ENCODE data around the gene GALNS. TPM values are rescaled to one million over a fixed set of nuclear protein-coding genes. Genes with fewer than 3 reads are reported as not detected.

Gene GALNS
- total and polyA plus RNA-seq, 4 donors = 9.3 to 44.1 (median 28.9) TPM

GRCh38 chr16:88855736-88856121, 1.0 kb downstream of the GALNS start:
- no peaks in the 10 kb centered on the region for H3K9me3 ChIP-seq (ENCODE audit: control insufficient read depth, low read length)
- H3K4me1 ChIP-seq (ENCODE audit: control insufficient read depth in 1 of 2, insufficient read depth in 2 of 2, low read length in 2 of 2) = no peaks in the 10 kb centered on the region
- no peak overlapping the region for H3K27ac ChIP-seq (ENCODE audit: low read depth in 1 of 2, low read length in 2 of 2)
- no peaks in the 10 kb centered on the region for H3K27me3 ChIP-seq (ENCODE audit: control insufficient read depth in 1 of 2, insufficient read depth in 2 of 2, low read length in 1 of 2)
- ATAC-seq (ENCODE audit: low FRiP score) (no peak), DNase-seq (no peak)
- intact Hi-C loops (cut with DNase I) = loop anchor here (5.0 kb wide), 2 partner anchors 43 to 118 kb away; partner anchors contain the start of gene APRT (in 1 of the 2)
- 76 to 84% methylated on average over 13 of the region's 13 CpGs for WGBS, 2 donors
- no peaks in the 10 kb centered on the region for H3K36me3 ChIP-seq (ENCODE audit: control insufficient read depth in 1 of 2, insufficient read depth in 2 of 2, low read length in 1 of 2)
- no peak overlapping the region for H3K4me3 ChIP-seq (ENCODE audit: low read length in 2 of 2)

- intact Hi-C loops (cut with DNase I) = loop anchor here (5.0 kb wide), 2 partner anchors 43 to 118 kb away; partner anchors contain the start of gene APRT (in 1 of the 2)
Measured at GRCh38 chr16:88855176-88855575, 1.6 kb downstream of the GALNS start.

DNA sequence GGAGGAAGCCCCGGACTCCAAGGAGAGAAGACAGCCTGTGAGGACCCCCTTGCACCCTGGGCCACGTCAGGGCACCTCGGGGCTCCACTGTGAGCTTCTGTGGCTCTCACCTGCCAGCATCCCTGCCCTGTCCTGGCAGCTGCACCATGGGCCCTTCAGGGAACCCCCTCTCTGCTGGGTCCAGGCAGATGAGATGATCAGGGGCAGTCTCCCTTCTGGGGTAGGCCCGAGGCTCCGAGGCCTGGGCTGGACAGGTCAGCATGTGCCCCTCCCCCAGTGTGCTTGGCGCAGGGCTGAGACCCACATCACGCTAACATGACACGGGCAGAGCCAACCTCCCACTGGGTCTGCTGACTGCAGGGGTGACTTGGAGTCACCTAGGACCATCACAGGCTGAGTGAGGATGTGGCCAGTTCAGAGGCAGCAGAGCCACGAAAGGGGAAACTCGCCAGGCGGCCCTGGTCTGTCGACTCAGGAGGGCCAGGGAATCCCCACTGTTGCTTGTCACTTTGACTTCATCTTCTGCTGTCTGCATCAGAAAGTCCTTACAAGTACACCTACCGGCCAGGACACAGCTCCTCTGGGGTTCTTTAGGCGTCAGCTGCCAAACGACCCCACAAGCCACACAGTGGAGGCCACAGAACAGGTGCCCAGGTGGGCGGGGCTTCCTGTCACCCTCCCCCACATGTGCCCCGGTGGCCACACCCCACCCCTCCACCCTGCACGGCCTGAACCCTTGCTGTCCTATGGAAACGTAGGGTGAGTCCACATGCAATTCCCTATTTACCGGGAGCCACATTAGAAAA, 2.2 kb downstream of the GALNS start:
- 71 to 75% methylated on average over 20 of the region's 20 CpGs for WGBS, 2 donors
- no peaks in the 10 kb centered on the region for H3K4me1 ChIP-seq (ENCODE audit: control insufficient read depth in 1 of 2, insufficient read depth in 2 of 2, low read length in 2 of 2)
- H3K36me3 ChIP-seq (ENCODE audit: control insufficient read depth in 1 of 2, insufficient read depth in 2 of 2, low read length in 1 of 2) = no peaks in the 10 kb centered on the region

More at GRCh38 chr16:88855176-88855575, 1.6 kb downstream of the GALNS start:
- no peaks in the 10 kb centered on the region for H3K4me1 ChIP-seq (ENCODE audit: control insufficient read depth in 1 of 2, insufficient read depth in 2 of 2, low read length in 2 of 2)
- H3K36me3 ChIP-seq (ENCODE audit: control insufficient read depth in 1 of 2, insufficient read depth in 2 of 2, low read length in 1 of 2) = no peaks in the 10 kb centered on the region
- H3K27ac ChIP-seq (ENCODE audit: low read depth in 1 of 2, low read length in 2 of 2) = no peak overlapping the region
- no peak for ATAC-seq (ENCODE audit: low FRiP score)
- 85 to 90% methylated on average over 8 of the region's 8 CpGs for WGBS, 2 donors
- no peak overlapping the region for H3K4me3 ChIP-seq (ENCODE audit: low read length in 2 of 2)
- H3K9me3 ChIP-seq (ENCODE audit: control insufficient read depth, low read length) = no peaks in the 10 kb centered on the region
- DNase-seq = no peak
- H3K27me3 ChIP-seq (ENCODE audit: control insufficient read depth in 1 of 2, insufficient read depth in 2 of 2, low read length in 1 of 2) = no peaks in the 10 kb centered on the region

DNA sequence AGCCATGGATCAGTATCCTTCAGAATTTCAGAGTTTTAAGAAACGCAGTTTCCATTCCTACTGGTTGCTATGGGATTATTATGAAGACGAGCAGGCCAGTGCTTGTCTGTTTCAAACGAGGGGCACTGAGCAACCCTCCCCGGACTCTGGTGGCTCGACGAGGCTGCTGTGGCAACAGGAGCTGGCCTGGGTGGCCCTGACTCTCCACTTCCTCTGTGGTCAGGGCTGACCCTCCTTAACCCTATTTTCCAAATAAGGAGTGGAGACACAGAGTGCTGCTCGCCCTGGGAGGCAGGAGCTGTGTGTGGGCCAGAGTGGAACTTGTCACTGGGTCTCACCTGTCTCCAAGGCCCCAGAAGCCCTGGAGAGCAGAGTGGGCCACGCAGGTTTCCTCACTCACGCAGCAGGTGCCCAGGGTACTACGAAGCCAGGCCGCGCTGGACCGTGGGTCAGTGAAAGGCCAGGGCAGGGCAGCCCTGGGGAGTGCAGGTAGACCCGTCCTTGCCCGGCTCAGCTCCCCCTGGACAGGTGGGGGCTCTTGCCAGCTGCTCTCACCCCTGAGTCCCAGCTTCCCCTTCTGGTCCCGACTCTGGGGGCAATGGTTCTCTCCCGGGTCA, 3.3 kb downstream of the GALNS start:
- intact Hi-C loops (cut with DNase I) = no loop called here
- no peak for ATAC-seq (ENCODE audit: low FRiP score)
- Histone ChIP-seq H3K4me1 (ENCODE audit: control insufficient read depth in 1 of 2, insufficient read depth in 2 of 2, low read length in 2 of 2) (no peaks in the 10 kb centered on the region), H3K27me3 (ENCODE audit: control insufficient read depth in 1 of 2, insufficient read depth in 2 of 2, low read length in 1 of 2) (no peaks in the 10 kb centered on the region), H3K27ac (ENCODE audit: low read depth in 1 of 2, low read length in 2 of 2) (no peak overlapping the region), H3K36me3 (ENCODE audit: control insufficient read depth in 1 of 2, insufficient read depth in 2 of 2, low read length in 1 of 2) (no peaks in the 10 kb centered on the region), H3K9me3 (ENCODE audit: control insufficient read depth, low read length) (no peaks in the 10 kb centered on the region), H3K4me3 (ENCODE audit: low read length in 2 of 2) (no peak overlapping the region)
- 82 to 83% methylated on average over 17 of the region's 17 CpGs for WGBS, 2 donors
- DNase-seq = no peak

More for the DNA sequence above, 2.2 kb downstream of the GALNS start:
- no peak overlapping the region for H3K4me3 ChIP-seq (ENCODE audit: low read length in 2 of 2)
- ATAC-seq (ENCODE audit: low FRiP score) = no peak
- DNase-seq = peak in 1 of 2 donors; percentile 68
- H3K9me3 ChIP-seq (ENCODE audit: control insufficient read depth, low read length) = no peaks in the 10 kb centered on the region
- no peak overlapping the region for H3K27ac ChIP-seq (ENCODE audit: low read depth in 1 of 2, low read length in 2 of 2)
- no peaks in the 10 kb centered on the region for H3K27me3 ChIP-seq (ENCODE audit: control insufficient read depth in 1 of 2, insufficient read depth in 2 of 2, low read length in 1 of 2)
- intact Hi-C loops (cut with DNase I) = loop anchor here (5.0 kb wide), 2 partner anchors 42 to 117 kb away; partner anchors contain the start of gene APRT (in 1 of the 2)

GRCh38 chr16:88851616-88852015, 5.1 kb downstream of the GALNS start:
- 94 to 96% methylated on average over 19 of the region's 19 CpGs for WGBS, 2 donors
- Histone ChIP-seq H3K27me3 (ENCODE audit: control insufficient read depth in 1 of 2, insufficient read depth in 2 of 2, low read length in 1 of 2) (no peaks in the 10 kb centered on the region), H3K27ac (ENCODE audit: low read depth in 1 of 2, low read length in 2 of 2) (no peak overlapping the region), H3K4me1 (ENCODE audit: control insufficient read depth in 1 of 2, insufficient read depth in 2 of 2, low read length in 2 of 2) (no peaks in the 10 kb centered on the region), H3K4me3 (ENCODE audit: low read length in 2 of 2) (no peak overlapping the region), H3K9me3 (ENCODE audit: control insufficient read depth, low read length) (no peaks in the 10 kb centered on the region), H3K36me3 (ENCODE audit: control insufficient read depth in 1 of 2, insufficient read depth in 2 of 2, low read length in 1 of 2) (no peaks in the 10 kb centered on the region)
- intact Hi-C loops (cut with DNase I) = no loop called here
- DNase-seq = no peak
- no peak for ATAC-seq (ENCODE audit: low FRiP score)

GRCh38 chr16:88850531-88851199, 6.1 kb downstream of the GALNS start:
- Histone ChIP-seq H3K9me3 (ENCODE audit: control insufficient read depth, low read length) (no peaks in the 10 kb centered on the region), H3K27me3 (ENCODE audit: control insufficient read depth in 1 of 2, insufficient read depth in 2 of 2, low read length in 1 of 2) (no peaks in the 10 kb centered on the region), H3K36me3 (ENCODE audit: control insufficient read depth in 1 of 2, insufficient read depth in 2 of 2, low read length in 1 of 2) (no peaks in the 10 kb centered on the region), H3K4me3 (ENCODE audit: low read length in 2 of 2) (no peak overlapping the region), H3K27ac (ENCODE audit: low read depth in 1 of 2, low read length in 2 of 2) (no peak overlapping the region), H3K4me1 (ENCODE audit: control insufficient read depth in 1 of 2, insufficient read depth in 2 of 2, low read length in 2 of 2) (no peaks in the 10 kb centered on the region)
- intact Hi-C loops (cut with DNase I) = no loop called here
- WGBS, 2 donors = 95 to 97% methylated on average over 33 of the region's 33 CpGs
- ATAC-seq (ENCODE audit: low FRiP score) = no peak
- DNase-seq = no peak

DNA sequence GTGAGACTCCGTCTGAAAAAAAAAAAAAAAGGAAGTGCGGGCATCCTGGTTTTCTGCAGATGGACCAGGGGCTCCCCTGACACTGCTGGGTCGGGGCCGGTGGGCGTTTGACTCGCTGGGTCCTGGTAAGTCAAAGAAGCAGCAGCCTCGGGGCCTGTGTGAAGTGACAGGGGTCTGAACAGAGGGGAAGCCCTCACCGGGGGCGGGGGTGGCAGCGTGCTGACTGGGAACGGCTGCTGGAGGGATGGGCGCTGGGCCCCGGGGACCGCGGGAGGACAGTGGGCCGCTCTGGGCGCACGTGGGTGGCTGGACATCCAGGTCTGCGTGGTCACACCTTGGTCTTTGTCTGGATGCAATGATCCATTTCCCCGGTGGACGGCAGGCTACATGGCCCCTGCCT, 8.2 kb downstream of the GALNS start:
- Histone ChIP-seq H3K4me1 (ENCODE audit: control insufficient read depth in 1 of 2, insufficient read depth in 2 of 2, low read length in 2 of 2) (no peaks in the 10 kb centered on the region), H3K27ac (ENCODE audit: low read depth in 1 of 2, low read length in 2 of 2) (no peak overlapping the region), H3K36me3 (ENCODE audit: control insufficient read depth in 1 of 2, insufficient read depth in 2 of 2, low read length in 1 of 2) (no peaks in the 10 kb centered on the region), H3K4me3 (ENCODE audit: low read length in 2 of 2) (no peak overlapping the region), H3K27me3 (ENCODE audit: control insufficient read depth in 1 of 2, insufficient read depth in 2 of 2, low read length in 1 of 2) (no peaks in the 10 kb centered on the region), H3K9me3 (ENCODE audit: control insufficient read depth, low read length) (no peaks in the 10 kb centered on the region)
- DNase-seq (no peak), ATAC-seq (ENCODE audit: low FRiP score) (no peak)
- intact Hi-C loops (cut with DNase I) = no loop called here
- 88 to 89% methylated on average over 17 to 21 of the region's 21 CpGs for WGBS, 2 donors

- H3K4me1 ChIP-seq (ENCODE audit: control insufficient read depth in 1 of 2, insufficient read depth in 2 of 2, low read length in 2 of 2) = no peaks in the 10 kb centered on the region
- no peak overlapping the region for H3K4me3 ChIP-seq (ENCODE audit: low read length in 2 of 2)
- intact Hi-C loops (cut with DNase I) = no loop called here
- H3K27ac ChIP-seq (ENCODE audit: low read depth in 1 of 2, low read length in 2 of 2) = no peak overlapping the region
- DNase-seq (no peak), ATAC-seq (ENCODE audit: low FRiP score) (no peak)
- no peaks in the 10 kb centered on the region for H3K36me3 ChIP-seq (ENCODE audit: control insufficient read depth in 1 of 2, insufficient read depth in 2 of 2, low read length in 1 of 2)
- H3K9me3 ChIP-seq (ENCODE audit: control insufficient read depth, low read length) = no peaks in the 10 kb centered on the region
- H3K27me3 ChIP-seq (ENCODE audit: control insufficient read depth in 1 of 2, insufficient read depth in 2 of 2, low read length in 1 of 2) = no peaks in the 10 kb centered on the region
- WGBS, 2 donors = 94 to 95% methylated on average over 18 of the region's 18 CpGs
Measured at GRCh38 chr16:88847654-88848053, 9.1 kb downstream of the GALNS start.
